Activated CD8-positive, alpha-beta memory T cell treated with anti-CD3 and anti-CD28 coated beads for 4 hours (primary cell): ENCODE data around the gene ZNF341.

ENCODE experiments used
- DNase-seq, 2 donors: peaks; one replicate each; pipeline ENCODE4 v3.0.0-alpha.2; 2020; ENCODE audit warnings: low read depth in 2 of 2

Gene ZNF341

DNA sequence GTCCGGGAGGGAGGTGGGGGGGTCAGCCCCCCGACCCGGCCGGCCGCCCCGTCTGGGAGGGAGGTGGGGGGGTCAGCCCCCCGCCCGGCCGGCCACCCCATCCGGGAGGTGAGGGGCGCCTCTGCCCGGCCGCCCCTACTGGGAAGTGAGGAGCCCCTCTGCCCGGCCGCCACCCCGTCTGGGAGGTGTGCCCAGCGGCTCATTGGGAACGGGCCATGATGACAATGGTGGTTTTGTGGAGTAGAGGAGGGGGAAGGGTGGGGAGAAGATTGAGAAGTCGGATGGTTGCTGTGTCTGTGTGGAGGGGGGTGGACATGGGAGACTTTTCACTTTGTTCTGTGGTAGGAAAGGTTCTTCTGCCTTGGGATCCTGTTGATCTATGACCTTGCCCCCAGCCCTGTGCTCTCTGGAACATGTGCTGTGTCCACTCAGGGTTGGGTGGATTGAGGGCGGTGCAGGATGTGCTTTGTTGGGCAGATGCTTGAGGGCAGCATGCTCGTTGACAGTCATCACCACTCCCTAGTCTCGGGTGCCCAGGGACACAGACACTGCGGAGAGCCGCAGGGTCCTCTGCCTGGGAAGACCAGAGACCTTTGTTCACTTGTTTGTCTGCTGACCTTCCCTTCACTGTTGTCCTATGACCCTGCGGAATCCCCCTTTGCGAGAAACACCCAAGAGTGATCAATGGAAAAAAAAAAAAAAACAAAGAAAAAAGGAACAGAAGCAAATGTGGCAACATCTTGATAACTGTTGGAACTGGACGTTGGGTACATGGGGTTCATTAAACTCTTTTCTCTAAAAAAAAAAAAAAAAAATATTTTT, 30.0 kb upstream of the ZNF341 start:
- DNase-seq, result no peak

GRCh38 chr20:33702861-33703260, 28.9 kb upstream of the ZNF341 start:
- DNase-seq, result no peak

DNA sequence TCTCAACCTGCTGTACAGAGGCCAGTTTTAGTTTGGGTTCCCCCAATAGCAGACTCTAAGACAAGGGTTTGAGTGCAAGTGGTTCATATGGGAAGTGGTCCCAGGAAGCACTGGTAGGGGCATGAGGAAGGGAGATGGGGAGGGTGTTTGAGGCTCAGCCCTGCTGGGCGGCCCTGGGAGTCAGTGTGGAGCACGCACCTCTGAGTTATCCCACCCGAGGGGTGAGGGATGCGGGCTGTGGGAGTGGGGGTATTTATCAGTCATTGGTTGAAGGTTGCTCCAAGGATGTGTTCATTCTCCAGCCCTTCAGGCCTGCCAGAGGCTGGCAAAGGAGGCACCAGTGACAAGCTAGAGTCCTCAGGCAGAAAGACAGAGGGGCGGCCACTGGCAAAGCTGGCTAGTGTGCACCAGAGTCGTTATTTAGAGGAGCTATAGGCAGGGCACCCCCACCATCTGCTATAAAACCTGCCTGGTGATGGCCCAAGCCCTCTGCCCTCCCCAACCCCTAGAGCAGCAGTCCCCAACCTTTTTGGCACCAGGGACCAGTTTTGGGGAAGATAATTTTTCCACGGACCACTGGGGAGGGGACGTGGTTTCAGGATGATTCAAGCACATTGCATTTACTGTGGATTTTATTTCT, 28.2 kb upstream of the ZNF341 start:
- DNase-seq, result no peak

GRCh38 chr20:33704197-33704924, 27.4 kb upstream of the ZNF341 start:
- DNase-seq, result no peak

- no peak for DNase-seq
Observed at GRCh38 chr20:33707668-33708067, 24.1 kb upstream of the ZNF341 start.

GRCh38 chr20:33709398-33709797, 22.4 kb upstream of the ZNF341 start:
- no peak for DNase-seq

DNA sequence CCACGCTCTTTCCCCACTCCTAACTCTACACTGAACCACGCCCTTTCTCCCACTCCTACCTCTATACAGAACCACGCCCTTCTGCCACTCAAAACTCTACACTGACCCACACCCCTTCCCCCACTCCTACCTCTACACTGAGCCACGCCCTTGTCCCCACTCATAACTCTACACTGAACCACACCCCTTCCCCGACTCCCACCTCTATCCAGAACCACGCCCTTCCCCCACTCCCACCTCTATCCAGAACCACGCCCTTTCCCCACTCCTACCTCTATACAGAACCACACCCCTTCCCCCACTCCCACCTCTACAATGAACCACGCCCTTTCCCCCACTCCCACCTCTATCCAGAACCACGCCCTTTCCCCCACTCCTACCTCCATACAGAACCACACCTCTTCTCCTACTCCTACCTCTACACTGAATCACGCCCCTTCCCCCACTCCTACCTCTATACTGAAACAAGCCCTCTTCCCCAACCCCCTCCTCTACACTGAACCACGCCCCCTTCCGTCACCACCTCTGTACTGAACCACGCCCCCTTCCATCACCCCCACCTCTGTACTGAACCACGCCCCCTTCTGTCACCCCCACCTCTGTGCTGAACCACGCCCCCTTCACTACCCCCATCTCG, 21.8 kb upstream of the ZNF341 start:
- DNase-seq, result no peak

- no peak for DNase-seq
Observed at GRCh38 chr20:33710681-33711445, 20.9 kb upstream of the ZNF341 start.

- no peak for DNase-seq
Observed at GRCh38 chr20:33711446-33711738, 20.4 kb upstream of the ZNF341 start.

DNA sequence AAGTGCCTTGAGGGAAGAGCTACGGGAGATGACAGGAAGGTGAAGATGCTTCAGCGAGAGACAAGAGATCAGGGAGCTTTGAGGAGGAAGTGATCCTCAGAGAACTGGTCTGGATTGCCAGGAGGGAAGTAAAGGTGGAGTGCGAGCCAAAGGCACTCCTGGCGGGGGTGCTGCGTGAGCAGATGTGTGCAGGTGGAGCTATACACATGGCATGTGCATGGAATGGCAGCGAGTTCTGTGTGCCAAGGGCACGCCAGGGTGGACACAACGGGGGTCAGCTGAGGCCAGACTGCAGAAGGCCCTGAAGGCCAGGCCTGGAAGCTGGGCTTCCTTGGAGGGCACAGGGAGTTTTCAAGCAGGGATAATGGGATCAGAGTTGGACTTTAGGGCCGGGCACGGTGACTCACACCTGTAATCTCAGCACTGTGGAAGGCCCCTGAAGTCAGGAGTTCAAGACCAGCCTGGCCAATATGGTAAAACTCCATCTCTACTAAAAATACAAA, 17.9 kb upstream of the ZNF341 start:
- no peak for DNase-seq

- DNase-seq, result no peak
Observed at GRCh38 chr20:33716498-33716897, 15.3 kb upstream of the ZNF341 start.

DNA sequence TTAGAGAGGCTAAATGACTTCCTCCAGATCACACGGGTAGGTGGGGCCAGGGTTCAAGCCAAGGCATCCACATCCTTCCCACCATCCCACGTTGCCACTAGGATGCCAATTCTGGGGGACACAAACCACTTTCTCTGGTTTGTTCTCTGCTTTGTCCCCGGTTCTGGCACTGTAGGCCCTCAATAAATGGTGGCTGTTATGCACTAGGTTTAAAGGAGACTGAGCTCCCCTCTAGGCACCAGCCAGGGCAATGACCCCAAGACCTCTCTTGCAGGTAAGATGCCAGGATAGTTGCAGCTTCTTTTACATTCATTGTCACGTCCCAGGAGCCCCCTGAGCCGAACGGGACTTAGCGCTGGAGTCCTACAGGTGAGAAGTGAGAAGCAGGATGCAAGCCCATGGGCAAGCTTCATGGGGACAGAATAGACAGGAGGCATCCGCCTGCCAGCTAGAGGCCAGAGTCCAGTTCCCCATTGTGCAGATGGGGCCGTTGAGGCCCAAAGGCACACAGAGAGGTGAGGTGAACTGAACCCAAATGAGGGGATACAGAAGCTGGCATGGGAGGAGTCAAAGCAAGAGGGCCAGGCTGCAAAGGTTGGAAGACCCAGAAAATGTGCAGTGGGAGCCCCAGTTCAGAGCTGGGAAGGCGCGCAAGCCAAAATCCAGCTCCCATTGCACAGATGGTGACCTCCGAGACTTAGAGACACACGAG, 12.4 kb upstream of the ZNF341 start:
- DNase-seq, result no peak

- DNase-seq, result peak; percentile 67 to 84
Observed at GRCh38 chr20:33719989-33720709, 11.6 kb upstream of the ZNF341 start, which contains the start of gene PXMP4. TSS of gene PXMP4 (minus strand) at chr20:33720310. CDS start at chr20:33720207, 103 bp downstream.

DNA sequence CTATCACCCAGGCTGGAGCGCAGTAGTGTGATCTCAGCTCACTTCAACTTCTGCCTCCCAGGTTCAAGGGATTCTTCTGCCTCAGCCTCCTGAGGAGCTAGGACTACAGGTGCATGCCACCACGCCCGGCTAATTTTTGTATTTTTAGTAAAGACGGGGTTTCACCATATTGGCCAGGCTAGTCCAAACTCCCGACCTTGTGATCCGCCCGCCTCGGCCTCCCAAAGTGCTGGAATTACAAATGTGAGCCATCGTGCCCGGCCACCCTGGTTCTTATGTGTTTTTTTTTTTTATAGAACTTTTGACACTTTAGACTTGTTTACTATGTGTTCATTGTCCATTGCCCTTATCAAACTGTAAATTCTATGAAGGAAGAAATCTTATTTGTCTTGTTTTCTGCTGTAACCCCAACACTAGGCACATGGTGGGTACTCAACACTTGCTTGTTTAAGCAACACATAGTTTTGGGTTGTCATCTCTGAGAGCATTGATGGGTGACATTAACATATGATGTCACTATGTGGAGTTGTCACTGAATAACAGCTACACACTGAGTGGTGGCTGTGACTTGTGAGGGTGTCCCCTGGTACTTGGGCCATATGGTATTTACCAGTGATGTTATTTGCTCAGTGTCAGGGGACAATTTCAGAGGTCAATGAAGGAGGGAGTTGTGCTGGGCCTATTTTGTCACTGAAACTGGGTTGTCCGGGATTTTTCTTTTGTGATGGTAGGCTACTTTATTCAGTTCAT, 10.2 kb upstream of the ZNF341 start:
- DNase-seq, result no peak

- DNase-seq, result no peak
Observed at GRCh38 chr20:33724439-33725094, 7.2 kb upstream of the ZNF341 start.

DNA sequence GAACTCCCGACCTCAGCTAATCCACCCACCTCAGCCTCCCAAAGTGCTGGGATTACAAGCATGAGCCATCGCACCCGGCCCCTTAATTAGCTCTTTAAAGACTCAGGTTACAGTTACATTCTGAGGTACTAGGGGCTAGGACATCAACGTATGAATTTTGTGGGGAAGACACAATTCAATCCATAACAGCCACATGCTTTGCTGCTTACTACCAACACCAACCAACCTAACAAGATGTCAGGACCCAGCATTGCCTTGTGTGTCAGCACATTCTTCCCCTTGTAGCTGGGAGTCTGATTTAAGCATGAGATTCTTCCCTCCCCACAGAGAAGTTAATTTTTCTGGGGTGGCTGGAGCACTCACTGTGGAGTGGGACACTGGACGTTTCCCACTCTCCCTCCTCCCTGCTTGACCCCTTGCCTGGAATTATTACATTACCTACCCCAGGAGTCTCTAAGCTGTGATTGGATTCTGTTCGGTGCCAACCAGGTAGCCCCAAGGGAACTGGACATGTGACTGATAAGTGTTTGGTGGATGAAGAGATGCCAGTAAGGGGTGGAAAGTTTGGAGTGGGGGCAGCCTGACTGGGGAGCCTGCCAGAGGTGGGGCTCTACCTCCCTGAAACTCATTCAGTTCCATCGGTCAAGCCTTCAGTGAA, 6.1 kb upstream of the ZNF341 start:
- DNase-seq, result no peak

GRCh38 chr20:33727115-33727479, 4.7 kb upstream of the ZNF341 start:
- DNase-seq, result no peak

DNA sequence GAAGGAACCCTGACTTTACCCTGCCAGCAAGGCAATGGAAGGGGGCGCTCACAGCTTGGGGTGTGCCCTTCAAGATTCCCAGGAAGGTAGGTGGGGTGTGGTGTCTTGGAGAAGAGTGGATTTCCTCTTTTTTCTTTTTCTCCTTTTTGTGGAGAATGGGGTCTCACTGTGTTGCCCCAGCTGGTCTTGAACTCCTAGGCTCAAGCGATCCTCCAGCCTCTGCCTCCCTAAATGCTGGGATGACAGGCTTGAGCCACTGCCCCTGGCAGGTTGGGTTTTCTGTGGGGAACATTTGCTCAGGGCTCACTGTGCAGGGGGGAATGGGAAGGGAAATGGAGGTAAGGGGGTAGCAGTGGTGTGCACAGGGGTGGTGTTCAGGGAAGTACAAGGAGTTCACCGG, 4.0 kb upstream of the ZNF341 start:
- DNase-seq, result no peak
